Adrenal gland (tissue), 12 donors: Measurements from ENCODE around the gene KATNAL2. TPM values are rescaled to one million over a fixed set of nuclear protein-coding genes. Genes with fewer than 3 reads are reported as not detected.

Experiments
- DNase-seq, 7 donors: peaks; one replicate each; pipeline ENCODE4 v3.0.0-alpha.2; 2019 to 2020
- H3K27ac ChIP-seq, 5 donors: fragments of 200-600 bp; sonication (generic) in 4 of 5; 1 replicate in 3 of 5; 2 replicates in 2 of 5; pipeline versions ENCODE4 v1.5.1 to v1.8.0; 2016 to 2020; ENCODE audit warnings: mild to moderate bottlenecking in 1 of 5
- H3K27me3 ChIP-seq: fragments of 200-600 bp; 2 replicates; pipeline ENCODE4 v1.8.0; 2021
- H3K36me3 ChIP-seq, 2 donors: fragments of 200-600 bp; replicated peaks in 1 of 2; 1 replicate in 1 of 2; 2 replicates in 1 of 2; pipeline versions ENCODE4 v1.5.1 to v1.8.0; 2018 to 2022
- H3K4me1 ChIP-seq, 2 donors: fragments of 200-600 bp; replicated peaks in 1 of 2; 1 replicate in 1 of 2; 2 replicates in 1 of 2; pipeline versions ENCODE4 v1.5.1 to v1.8.0; 2018 to 2021
- H3K4me3 ChIP-seq, 4 donors: fragments of 200-600 bp; sonication (generic) in 3 of 4; one replicate each; pipeline ENCODE4 v1.5.1; 2016 to 2018
- H3K9me3 ChIP-seq, 3 donors: fragments of 200-600 bp; sonication (generic) in 1 of 3; replicated peaks in 1 of 3; 1 replicate in 2 of 3; 2 replicates in 1 of 3; pipeline versions ENCODE4 v1.5.1 to v1.8.0; 2016 to 2021
- CTCF ChIP-seq, 6 experiments: fragments of 450-650 bp in 4 of 6; fragments of 200-600 bp in 2 of 6; sonication (generic) in 1 of 6; IDR thresholded peaks; 1 replicate in 5 of 6; 2 replicates in 1 of 6; pipeline versions ENCODE4 v1.5.1 to v1.8.0; 2016 to 2021; ENCODE audit warnings: antibody characterized with exemption in 6 of 6, mild to moderate bottlenecking in 2 of 6, moderate library complexity in 1 of 6
- POLR2A ChIP-seq, 2 donors: fragments of 450-650 bp; IDR thresholded peaks; one replicate each; pipeline ENCODE4 v1.6.1; 2017; ENCODE audit warnings: antibody characterized with exemption in 2 of 2, mild to moderate bottlenecking in 2 of 2, moderate library complexity in 1 of 2
- WGBS, 4 donors: extraction: QIAGEN DNeasy Blood & Tissue Kit in 2 of 4; methylation state at CpG; one replicate each; pipeline versions ENCODE4 v1.1.5 to v1.1.7; 2013 to 2017; 5-methylcytosine and 5-hydroxymethylcytosine counted together
- intact Hi-C, 2 donors: fragments of 100-400 bp; cut with DNase I; formaldehyde crosslinking; loops; one replicate each; pipeline versions ENCODE4 v1.14.1 to v1.15.0; 2022 to 2023
- polyA plus RNA-seq, 3 donors: library from polyadenylated mRNA; stranded (reverse); fragments of 200-250 nt in 2 of 3; fragments of 350-450 nt in 1 of 3; fragmentation: Illumina TruSeq in 1 of 3; extraction: RNeasy Lipid Tissue Mini Kit (QIAGEN cat#74804) in 1 of 3; gene quantifications; one replicate each; pipeline ENCODE4 v1.2.3, GENCODE V29; 2013 to 2014
- total RNA-seq, 9 donors: library from RNA; depleted of rRNA in 4 of 9; stranded (reverse); fragments of >200 nt in 4 of 9; fragments of 120-200 nt in 1 of 9; fragmentation: NEBNext Ultra II Directional in 1 of 9; extraction: Animal tissue kit (Norgen Biotek cat#: 25700) in 1 of 9; gene quantifications; one replicate each; pipeline versions ENCODE4 v1.1.0 to v1.2.4, GENCODE V29; 2013 to 2023
- donor health status: healthy with polysubstance abuse.
- donor health status: Bipolar disorder and iron deficiency.
- donor health status: DM: yes; HTN: yes; CAD: no.
- donor health status: DM: no; HTN: no; CAD: no.
- donor health status: DM: no; HTN: no; CAD: no.
- donor health status: DM: yes; HTN: yes; CAD: no.

KATNAL2 gene
- total and polyA plus RNA-seq, 12 donors, result 0.48 to 11.6 (median 4.0) TPM

GRCh38 chr18:47121146-47121545 lies 203.7 kb downstream of the KATNAL2 start:
- H3K4me1 ChIP-seq, result peaks cover 0 to 8% of the 10 kb centered on the region in 2 donors
- WGBS, 4 donors, result 89 to 97% (median 94%) methylated on average over 3 of the region's 3 CpGs
- H3K27me3 ChIP-seq, result no peaks in the 10 kb centered on the region
- intact Hi-C loops, result no loop called here
- H3K4me3 ChIP-seq, result no peak overlapping the region
- no peak overlapping the region for H3K27ac ChIP-seq
- H3K9me3 ChIP-seq, result no peaks in the 10 kb centered on the region
- H3K36me3 ChIP-seq, result no peaks in the 10 kb centered on the region
- no peak for DNase-seq
- TF ChIP-seq POLR2A (IDR thresholded peaks at IDR 0.05) (no peak), CTCF (IDR thresholded peaks at IDR 0.05) (no peak)

DNA sequence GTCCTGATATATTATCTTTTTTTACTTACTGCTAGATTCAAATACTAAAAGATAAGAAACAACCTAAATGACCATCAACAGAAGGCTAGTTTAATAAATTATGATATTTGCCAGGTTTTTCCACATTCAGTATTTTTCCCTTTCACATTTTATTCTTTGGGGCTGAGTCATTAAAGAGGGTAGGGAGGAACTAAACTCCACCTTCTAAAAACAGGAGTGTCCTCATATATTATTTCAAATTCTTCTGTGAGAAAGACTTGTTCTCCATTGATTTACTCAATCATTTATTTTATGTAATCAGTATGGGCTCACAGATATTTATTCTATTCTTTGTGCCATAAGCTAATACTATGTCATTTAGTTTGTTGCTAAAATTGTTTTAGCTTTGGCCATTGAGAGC lies 223.9 kb downstream of the KATNAL2 start:
- no peak for DNase-seq
- Histone ChIP-seq H3K4me1 (peaks cover 11 to 34% of the 10 kb centered on the region in 2 donors), H3K9me3 (no peaks in the 10 kb centered on the region), H3K36me3 (no peaks in the 10 kb centered on the region), H3K27ac (peak overlapping the region in 2 of 5 donors; percentile 14 to 55), H3K27me3 (no peaks in the 10 kb centered on the region), H3K4me3 (no peak overlapping the region)
- TF ChIP-seq POLR2A (IDR thresholded peaks at IDR 0.05), result no peak
- TF ChIP-seq CTCF (IDR thresholded peaks at IDR 0.05), result no peak
- intact Hi-C loops, result no loop called here

DNA sequence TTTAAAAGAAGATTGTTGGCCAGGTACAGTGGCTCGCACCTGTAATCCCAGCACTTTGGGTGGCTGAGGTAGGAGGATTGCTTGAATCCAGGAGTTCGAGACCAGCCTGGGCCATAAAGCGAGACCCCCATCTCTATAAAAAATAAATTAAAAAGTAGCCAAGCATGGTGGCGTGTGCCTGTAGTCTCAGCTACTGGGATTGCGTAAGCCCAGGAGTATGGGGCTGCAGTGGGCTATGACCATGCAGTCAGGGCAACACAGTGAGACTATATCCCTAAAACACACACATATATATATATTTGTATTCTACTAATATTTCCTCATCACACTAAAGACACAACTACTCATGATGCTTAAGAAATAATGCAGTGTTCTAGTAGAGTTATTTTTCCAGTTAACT lies 225.8 kb downstream of the KATNAL2 start:
- no peaks in the 10 kb centered on the region for H3K36me3 ChIP-seq

GRCh38 chr18:47143899-47144485 lies 226.6 kb downstream of the KATNAL2 start:
- Histone ChIP-seq H3K4me1 (peaks cover 11 to 54% of the 10 kb centered on the region in 2 donors), H3K27ac (peak overlapping the region in 1 of 5 donors; percentile 1), H3K4me3 (no peak overlapping the region), H3K9me3 (no peaks in the 10 kb centered on the region), H3K36me3 (no peaks in the 10 kb centered on the region), H3K27me3 (no peaks in the 10 kb centered on the region)
- WGBS, 4 donors, result 81 to 86% (median 84%) methylated on average over 4 of the region's 4 CpGs
- intact Hi-C loops, result no loop called here
- no peak for TF ChIP-seq CTCF (IDR thresholded peaks at IDR 0.05)
- no peak for TF ChIP-seq POLR2A (IDR thresholded peaks at IDR 0.05)
- DNase-seq, result no peak

More for the DNA sequence above, 225.8 kb downstream of the KATNAL2 start:
- Histone ChIP-seq H3K27me3 (no peaks in the 10 kb centered on the region), H3K4me3 (no peak overlapping the region), H3K4me1 (peaks cover 11 to 47% of the 10 kb centered on the region in 2 donors), H3K27ac (no peak overlapping the region), H3K9me3 (no peaks in the 10 kb centered on the region)
- intact Hi-C loops, result no loop called here
- 95 to 99% (median 97%) methylated on average over 5 of the region's 5 CpGs for WGBS, 4 donors
- no peak for DNase-seq
- TF ChIP-seq POLR2A (IDR thresholded peaks at IDR 0.05), result no peak
- TF ChIP-seq CTCF (IDR thresholded peaks at IDR 0.05), result no peak
